Measurements from ENCODE around the gene SNRNP48.

The SNRNP48 gene

GRCh38 chr6:7647504-7647903 lies 57.5 kb downstream of the SNRNP48 start:
- no peak for DNase-seq

- DNase-seq: no peak
Measured at GRCh38 chr6:7649037-7649810, 59.2 kb downstream of the SNRNP48 start.

GRCh38 chr6:7650878-7651277 lies 60.9 kb downstream of the SNRNP48 start:
- no peak for DNase-seq

- DNase-seq: no peak
Measured at GRCh38 chr6:7652957-7653356, 63.0 kb downstream of the SNRNP48 start.

- DNase-seq: no peak
Measured at GRCh38 chr6:7656355-7656754, 66.4 kb downstream of the SNRNP48 start.

- DNase-seq: no peak
Measured at GRCh38 chr6:7658543-7658942, 68.5 kb downstream of the SNRNP48 start.

- no peak for DNase-seq
Measured at GRCh38 chr6:7661364-7661763, 71.4 kb downstream of the SNRNP48 start.

All from CD4-positive, alpha-beta T cell treated with Interleukin-17A for 4 hours (primary cell).